ENCODE data around the gene ARNT2. TPM values are rescaled to one million over a fixed set of nuclear protein-coding genes. Genes with fewer than 3 reads are reported as not detected.

The ARNT2 gene
- total and polyA plus RNA-seq, 2 experiments from 2014 or later, result 4.6 to 11.6 TPM

- TF ChIP-seq ZNF462 (CRISPR knock-in tag; IDR thresholded peaks at IDR 0.05), result no peak
- no peak for TF ChIP-seq CREB1 (CRISPR knock-in tag; IDR thresholded peaks at IDR 0.05; ENCODE audit: low read depth)
- no peak for TF ChIP-seq STAT1 (IDR thresholded peaks at IDR 0.05; ENCODE audit: unreplicated experiment)
- no peak for TF ChIP-seq CTCF (conservative IDR thresholded peaks at IDR 0.05; ENCODE audit: low read depth in 2 of 2)
- TF ChIP-seq REST (IDR thresholded peaks at IDR 0.05; ENCODE audit: unreplicated experiment), result no peak
- no peak for TF ChIP-seq EZH2phosphoT487 (IDR thresholded peaks at IDR 0.05; ENCODE audit: unreplicated experiment)
- TF ChIP-seq ZNF331 (CRISPR knock-in tag; IDR thresholded peaks at IDR 0.05; ENCODE audit: low read depth), result no peak
- no peak for TF ChIP-seq NANOG (IDR thresholded peaks at IDR 0.05; ENCODE audit: borderline replicate concordance)
- TF ChIP-seq EZH2 (IDR thresholded peaks at IDR 0.05; ENCODE audit: low read depth, unreplicated experiment), result no peak
These were observed 81.4 kb downstream of the ARNT2 start (continued) for GRCh38 chr15:80485370-80486164.
